Activated T-cell treated with anti-CD3 and anti-CD28 coated beads, Interleukin-2, amount 50 U/mL, for 1 hour (primary cell): ENCODE results near the gene TMPRSS11A.

Experiments
- DNase-seq: peaks from one replicate; pipeline ENCODE4 v3.0.0-alpha.2; 2020

Gene TMPRSS11A

GRCh38 chr4:67911141-67911540, 52.2 kb downstream of the TMPRSS11A start:
- DNase-seq, result no peak

GRCh38 chr4:67910585-67910905, 52.7 kb downstream of the TMPRSS11A start:
- DNase-seq, result no peak

DNA sequence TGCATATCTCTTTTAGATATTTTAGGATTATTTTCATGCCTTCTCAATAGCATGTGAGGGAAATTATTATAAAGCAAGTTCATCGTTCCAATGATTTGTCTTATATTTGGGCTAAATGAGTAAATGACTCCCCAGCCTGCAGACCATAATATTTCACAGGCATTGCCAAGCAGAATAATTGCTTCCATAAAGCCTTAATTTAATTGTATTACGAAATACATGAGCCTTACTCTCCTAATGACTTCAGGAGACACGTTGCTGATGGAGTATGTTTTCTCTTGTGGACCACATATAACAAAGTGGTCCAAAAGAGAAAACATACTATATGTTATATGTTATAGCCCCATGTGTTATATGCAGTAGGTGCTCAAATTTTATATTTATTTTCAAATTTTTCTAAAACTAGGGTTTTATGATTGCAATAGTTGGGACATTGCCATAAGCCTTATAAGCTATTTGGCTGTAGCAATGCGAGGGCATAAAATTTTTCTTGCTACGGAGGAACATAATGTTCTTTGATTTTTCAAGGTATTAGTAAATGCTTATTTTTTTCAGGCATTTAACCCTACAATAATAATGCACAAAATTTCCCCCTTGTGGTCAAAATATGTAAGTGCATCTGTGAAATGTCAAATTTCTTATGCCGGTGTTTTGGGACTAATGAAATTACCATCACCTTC, 53.2 kb downstream of the TMPRSS11A start:
- no peak for DNase-seq

- DNase-seq, result no peak
Measured at GRCh38 chr4:67907650-67908049, 55.6 kb downstream of the TMPRSS11A start.

DNA sequence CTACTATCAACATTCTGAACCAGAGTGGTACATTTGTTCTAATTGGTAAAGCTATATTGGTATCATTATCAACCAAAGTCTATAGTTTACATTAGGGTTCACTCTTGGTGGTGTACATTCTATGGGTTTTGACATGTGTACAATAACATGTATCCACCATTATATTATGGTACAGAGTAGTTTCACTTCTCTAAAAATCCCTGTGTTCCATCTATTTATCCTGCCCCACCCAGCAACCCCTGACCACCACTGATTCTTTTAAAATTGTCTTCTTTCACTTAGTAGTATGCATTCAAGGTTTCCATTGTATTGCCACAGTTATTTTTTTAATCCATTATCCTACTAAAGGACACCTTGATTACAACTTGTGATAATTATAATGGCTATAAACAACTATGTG, 64.2 kb downstream of the TMPRSS11A start:
- DNase-seq, result no peak

DNA sequence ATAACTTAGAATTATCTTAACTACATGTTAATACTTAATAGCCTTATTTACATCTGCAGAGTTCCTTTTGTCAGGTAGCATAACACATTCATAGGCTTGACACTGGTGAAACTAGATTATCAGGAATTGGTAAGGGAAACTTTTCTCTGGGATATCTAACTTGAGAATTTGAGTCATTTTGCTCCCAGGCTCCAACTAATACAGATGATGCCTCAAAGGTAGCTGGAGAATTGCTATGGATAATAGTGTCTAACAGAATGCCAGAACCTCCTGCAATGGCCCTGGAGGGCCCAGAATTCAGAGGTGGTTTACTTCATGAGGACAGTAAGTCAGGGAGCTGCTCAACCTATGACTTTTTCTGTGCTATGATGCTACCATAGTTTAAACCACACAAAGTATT, 65.6 kb downstream of the TMPRSS11A start:
- no peak for DNase-seq

- no peak for DNase-seq
Measured at GRCh38 chr4:67896421-67897065, 66.8 kb downstream of the TMPRSS11A start.

DNA sequence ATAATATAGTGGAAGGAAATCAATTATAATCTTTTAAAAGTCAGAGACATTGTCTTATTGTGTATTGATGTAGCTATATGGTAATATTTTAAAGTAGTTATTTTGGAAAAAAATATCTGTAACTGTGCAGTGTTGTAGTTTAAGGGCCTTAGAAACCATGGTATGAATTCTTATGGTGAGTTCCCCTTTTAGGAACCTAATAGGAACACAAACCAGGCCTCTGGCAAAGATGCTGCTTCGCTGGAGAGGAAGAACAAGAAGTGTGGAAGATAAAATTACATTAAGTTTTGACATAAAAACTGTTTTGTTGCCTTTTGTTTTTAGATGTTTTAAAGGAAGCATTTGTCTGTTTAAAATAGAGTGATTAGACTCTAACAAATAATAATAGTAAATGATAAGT, 68.6 kb downstream of the TMPRSS11A start:
- DNase-seq, result no peak

DNA sequence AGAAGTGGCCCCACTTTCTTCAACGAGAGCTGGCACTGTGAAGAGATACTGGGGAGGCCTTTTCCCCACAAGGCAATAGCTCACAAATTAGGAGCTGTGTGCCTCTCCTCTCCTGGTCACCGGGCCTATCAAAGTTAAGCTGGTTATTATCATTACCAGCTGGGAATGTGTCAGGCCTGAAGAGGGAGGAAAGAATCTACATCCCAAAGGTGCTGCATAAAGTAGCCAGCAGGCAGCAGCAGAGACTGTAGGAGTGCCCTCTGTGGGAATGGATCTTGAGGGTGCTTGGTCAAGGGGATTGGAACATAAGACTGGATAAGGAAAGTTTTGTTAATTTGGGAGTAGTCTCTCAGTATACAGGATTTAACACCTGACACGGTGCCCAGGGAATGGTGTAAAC, 70.4 kb downstream of the TMPRSS11A start:
- no peak for DNase-seq

GRCh38 chr4:67892253-67892652, 71.0 kb downstream of the TMPRSS11A start:
- DNase-seq, result no peak

GRCh38 chr4:67891645-67892044, 71.6 kb downstream of the TMPRSS11A start:
- DNase-seq, result no peak

DNA sequence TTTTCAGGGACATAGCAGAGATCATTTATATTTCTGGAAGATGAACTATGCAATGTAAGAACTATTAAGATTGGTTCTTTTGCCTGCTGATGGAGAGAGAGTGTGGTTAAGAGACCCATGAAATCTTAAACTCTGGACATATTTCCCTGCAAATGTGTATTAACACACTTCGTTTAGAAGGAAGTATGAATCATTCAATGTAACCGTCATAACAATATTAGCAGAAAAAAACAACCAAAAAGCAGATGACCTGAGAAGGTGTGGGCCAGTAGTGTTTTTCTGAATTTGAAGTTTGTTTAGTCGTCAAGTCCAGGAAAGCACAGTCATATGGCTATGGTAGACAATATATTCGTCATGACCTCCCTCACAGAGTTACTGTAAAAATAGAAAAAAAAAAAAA, 77.0 kb downstream of the TMPRSS11A start:
- DNase-seq, result no peak

DNA sequence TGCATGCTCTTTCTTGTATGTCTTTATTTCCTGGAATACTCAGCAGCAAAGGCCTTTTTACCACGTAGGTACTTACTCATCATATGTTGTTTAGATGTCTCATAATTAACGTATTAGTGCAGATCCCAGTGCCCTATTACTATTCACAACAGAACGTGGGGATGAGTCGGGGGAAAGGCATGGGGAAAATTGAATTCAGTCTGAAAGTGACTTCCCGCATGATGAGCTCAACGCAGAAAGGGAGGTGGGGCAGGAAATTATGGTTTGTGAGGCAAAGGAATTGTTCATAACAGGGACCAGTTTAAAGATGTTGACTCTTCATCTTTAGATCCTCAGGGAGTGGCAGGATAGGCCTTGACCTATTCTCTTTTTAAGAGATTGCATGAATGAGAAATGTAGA, 77.5 kb downstream of the TMPRSS11A start:
- DNase-seq, result no peak

GRCh38 chr4:67884701-67885100, 78.6 kb downstream of the TMPRSS11A start:
- DNase-seq, result no peak

- no peak for DNase-seq
Measured at GRCh38 chr4:67883902-67884301, 79.4 kb downstream of the TMPRSS11A start, which contains the start of gene TMPRSS11D. Gene TMPRSS11D, minus strand, starts transcription at chr4:67884002. Its CDS starts 69 bp downstream, at chr4:67883933.

GRCh38 chr4:67883458-67883857, 79.8 kb downstream of the TMPRSS11A start:
- no peak for DNase-seq

DNA sequence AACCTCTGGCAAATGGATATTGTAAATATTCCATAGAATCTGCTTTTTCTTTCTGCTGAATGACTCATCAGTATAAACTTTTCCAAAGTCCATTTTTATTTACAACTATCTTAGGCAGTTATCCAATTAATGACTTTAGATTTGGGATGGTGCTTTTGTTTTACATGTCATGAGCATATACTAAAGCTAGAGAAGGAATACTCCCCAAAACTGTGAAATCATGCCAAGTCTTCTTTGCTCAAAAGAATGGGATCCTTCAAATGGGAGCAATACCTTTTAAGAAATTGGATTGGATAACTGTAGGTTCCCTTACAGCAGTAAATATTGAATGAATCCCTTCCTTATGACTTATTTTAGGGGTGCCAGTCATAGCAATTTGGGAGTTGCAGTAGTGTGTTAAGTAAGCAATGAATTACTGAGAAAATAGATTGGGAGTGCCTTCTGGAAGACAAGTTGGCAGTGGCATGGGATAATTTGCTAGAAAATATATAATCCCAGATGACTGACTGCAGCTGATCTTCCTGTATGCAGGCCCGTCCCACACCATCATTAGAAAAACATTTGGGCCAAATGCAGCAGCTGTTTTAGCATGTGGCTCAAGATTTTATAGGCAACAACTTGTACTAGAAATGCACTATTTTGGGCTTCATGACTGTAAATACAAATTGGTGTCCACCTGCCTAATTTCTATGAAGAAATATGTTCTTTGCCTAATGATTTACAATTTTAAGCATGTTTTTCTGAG, 82.3 kb downstream of the TMPRSS11A start:
- DNase-seq, result no peak

DNA sequence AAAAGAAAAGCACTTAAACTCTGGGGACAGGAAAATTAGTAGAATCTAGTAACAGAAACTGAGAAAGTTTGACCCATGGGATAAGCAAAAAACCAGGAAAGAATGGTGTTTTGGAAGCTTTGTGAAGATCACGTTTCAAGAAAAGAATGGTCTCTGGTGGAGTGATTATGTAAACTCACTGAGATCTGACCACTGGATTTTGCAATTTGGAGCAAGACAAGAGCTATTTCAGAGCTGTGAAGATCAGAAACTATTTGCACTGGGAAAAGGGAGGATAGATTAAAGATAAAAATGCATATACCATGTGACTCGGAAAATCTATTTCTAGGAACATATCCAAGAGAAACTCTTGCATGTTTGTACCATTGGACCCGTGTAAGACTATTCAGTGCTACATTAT, 83.8 kb downstream of the TMPRSS11A start:
- no peak for DNase-seq

GRCh38 chr4:67877086-67877485, 86.2 kb downstream of the TMPRSS11A start:
- no peak for DNase-seq

DNA sequence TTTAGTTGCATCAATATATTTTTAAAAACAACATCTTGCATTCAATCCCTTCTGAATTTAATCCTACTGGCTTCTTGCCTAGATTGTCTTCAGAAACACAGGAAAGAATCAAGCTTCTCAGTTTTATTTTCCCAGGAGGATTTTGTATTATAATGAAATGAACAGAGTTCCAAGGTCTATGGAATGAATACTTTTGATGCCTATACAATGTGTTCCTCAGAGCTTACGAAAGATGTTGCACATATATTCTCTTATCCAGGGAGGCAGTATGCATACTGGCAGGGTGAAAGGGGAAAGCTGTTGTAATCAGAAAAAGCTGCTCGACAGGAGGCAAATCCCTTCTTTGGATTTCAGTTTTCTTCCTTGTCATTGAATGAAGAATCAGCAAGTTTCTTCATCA, 88.3 kb downstream of the TMPRSS11A start:
- no peak for DNase-seq

GRCh38 chr4:67873116-67873515, 90.2 kb downstream of the TMPRSS11A start:
- DNase-seq, result no peak

GRCh38 chr4:67871867-67872266, 91.4 kb downstream of the TMPRSS11A start:
- no peak for DNase-seq

DNA sequence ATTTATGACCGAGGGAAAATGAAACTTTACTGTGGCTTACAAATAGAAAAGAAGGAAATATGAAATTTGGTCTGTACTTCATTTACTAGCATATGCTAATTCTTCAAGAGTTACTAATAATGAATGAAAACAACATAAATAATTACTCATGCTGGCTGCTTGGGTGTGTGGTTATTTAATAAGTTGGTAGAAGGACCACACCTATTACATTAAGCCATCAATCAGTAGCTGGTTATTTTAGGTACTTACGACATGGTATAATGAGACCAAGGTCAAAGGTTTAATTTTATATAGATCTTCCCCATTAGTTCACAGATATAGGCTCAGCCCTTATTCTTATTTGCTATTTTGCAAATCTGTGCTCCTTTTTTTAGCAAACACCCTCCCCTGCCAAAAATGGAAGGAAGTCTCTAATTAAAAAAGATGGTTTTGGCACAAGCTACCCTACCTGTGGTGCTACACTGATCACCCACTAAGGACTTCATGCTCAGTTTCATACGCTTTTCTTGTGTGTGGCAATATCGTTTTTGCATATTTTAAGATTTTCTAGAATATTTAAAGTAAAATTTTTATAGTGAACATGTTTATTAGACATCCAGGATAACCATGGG, 93.6 kb downstream of the TMPRSS11A start:
- no peak for DNase-seq

- no peak for DNase-seq
Measured at GRCh38 chr4:67861513-67861912, 101.8 kb downstream of the TMPRSS11A start.
